ENCODE measurements around the gene CLSTN1. TPM values are rescaled to one million over a fixed set of nuclear protein-coding genes. Genes with fewer than 3 reads are reported as not detected.

The CLSTN1 gene
- total and polyA plus RNA-seq, 2 of the 8 experiments (the other 6 are each of a cell fraction or from before 2014, with no cell fraction given): 34.2 to 97.4 TPM

- TF ChIP-seq TAF7 (optimal IDR thresholded peaks at IDR 0.05; ENCODE audit: borderline replicate concordance, low read depth, low read length): no peak
Measured at GRCh38 chr1:9842073-9842711, 18.4 kb upstream of the CLSTN1 start (continued).

Measured in H1 (cell line).